HG03378 (cell line): Measurements from ENCODE around the gene CAMK2G.

Experiments used
- ATAC-seq: cut with Tn5 transposase; IDR thresholded peaks from one replicate; pipeline ENCODE4 v1.9.1; 2021; ENCODE audit warnings: mild to moderate bottlenecking, moderate library complexity; ENCODE audit not compliant: unreplicated experiment

Gene CAMK2G

GRCh38 chr10:73780966-73781365 is 93.4 kb downstream of the CAMK2G start:
- no peak for ATAC-seq

- ATAC-seq, result no peak
Measured at GRCh38 chr10:73780301-73780700, 94.1 kb downstream of the CAMK2G start.

GRCh38 chr10:73779539-73780197 is 94.7 kb downstream of the CAMK2G start:
- ATAC-seq, result no peak

- no peak for ATAC-seq
Measured at GRCh38 chr10:73779018-73779417, 95.3 kb downstream of the CAMK2G start.

GRCh38 chr10:73774637-73775036 is 99.7 kb downstream of the CAMK2G start:
- no peak for ATAC-seq

- ATAC-seq, result no peak
Measured at GRCh38 chr10:73773152-73773879, 101.0 kb downstream of the CAMK2G start.

GRCh38 chr10:73772281-73773151 is 101.8 kb downstream of the CAMK2G start:
- ATAC-seq, result peak; percentile 44

- peak; percentile 40 for ATAC-seq
Measured at GRCh38 chr10:73771722-73772280, 102.6 kb downstream of the CAMK2G start.

GRCh38 chr10:73769396-73769795 is 105.0 kb downstream of the CAMK2G start:
- ATAC-seq, result no peak

GRCh38 chr10:73768881-73769280 is 105.5 kb downstream of the CAMK2G start:
- ATAC-seq, result no peak

GRCh38 chr10:73765066-73765465 is 109.3 kb downstream of the CAMK2G start:
- no peak for ATAC-seq

GRCh38 chr10:73763343-73763742 is 111.0 kb downstream of the CAMK2G start:
- no peak for ATAC-seq

GRCh38 chr10:73762915-73763314 is 111.4 kb downstream of the CAMK2G start:
- no peak for ATAC-seq
